HT-29 (cell line): ENCODE results near the gene SERTAD4. TPM values are rescaled to one million over a fixed set of nuclear protein-coding genes. Genes with fewer than 3 reads are reported as not detected.
"Not testable (repeated sequence)": the region's sequence is repeated elsewhere in the genome, so short reads cannot be mapped to it uniquely, and the experiment has no call there.

Source experiments
- DNase-seq: peaks from one replicate; pipeline ENCODE4 v3.0.0-alpha.2; 2015; ENCODE audit warnings: low spot score
- total RNA-seq: library from RNA; depleted of rRNA; stranded (reverse); fragments of >200 nt; shearing (Covaris generic); gene quantifications from 2 replicates; pipeline ENCODE4 v1.2.3, GENCODE V29; 2014; rRNA removed

Gene SERTAD4
- total RNA-seq: 0.23 and 0.99 TPM in 2 replicates

- DNase-seq: peak; percentile 55
These were observed at the start of gene SERTAD4 for GRCh38 chr1:210232511-210233215. Gene SERTAD4 (plus strand): TSS chr1:210232796. CDS start chr1:210237961, 5,165 bp downstream.

DNA sequence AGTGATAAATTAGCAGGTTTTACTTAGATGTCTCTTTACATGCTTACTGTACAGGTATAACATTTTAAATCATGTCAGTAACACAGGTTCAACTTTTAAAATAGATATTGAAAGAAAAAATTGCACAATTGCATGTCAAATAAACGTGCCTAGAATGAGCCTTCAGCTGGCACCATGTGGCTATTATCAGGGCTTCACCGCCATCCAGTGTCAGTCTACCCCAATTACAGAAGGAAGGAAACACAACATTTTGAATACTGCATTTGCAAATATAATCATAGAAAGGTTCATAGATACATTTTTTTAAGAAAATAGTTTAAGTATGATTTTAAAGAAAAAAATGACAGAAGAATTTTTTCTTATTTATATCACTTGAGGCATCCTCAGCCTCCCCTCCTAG is 47.5 kb upstream of the SERTAD4 start:
- DNase-seq: no peak

DNA sequence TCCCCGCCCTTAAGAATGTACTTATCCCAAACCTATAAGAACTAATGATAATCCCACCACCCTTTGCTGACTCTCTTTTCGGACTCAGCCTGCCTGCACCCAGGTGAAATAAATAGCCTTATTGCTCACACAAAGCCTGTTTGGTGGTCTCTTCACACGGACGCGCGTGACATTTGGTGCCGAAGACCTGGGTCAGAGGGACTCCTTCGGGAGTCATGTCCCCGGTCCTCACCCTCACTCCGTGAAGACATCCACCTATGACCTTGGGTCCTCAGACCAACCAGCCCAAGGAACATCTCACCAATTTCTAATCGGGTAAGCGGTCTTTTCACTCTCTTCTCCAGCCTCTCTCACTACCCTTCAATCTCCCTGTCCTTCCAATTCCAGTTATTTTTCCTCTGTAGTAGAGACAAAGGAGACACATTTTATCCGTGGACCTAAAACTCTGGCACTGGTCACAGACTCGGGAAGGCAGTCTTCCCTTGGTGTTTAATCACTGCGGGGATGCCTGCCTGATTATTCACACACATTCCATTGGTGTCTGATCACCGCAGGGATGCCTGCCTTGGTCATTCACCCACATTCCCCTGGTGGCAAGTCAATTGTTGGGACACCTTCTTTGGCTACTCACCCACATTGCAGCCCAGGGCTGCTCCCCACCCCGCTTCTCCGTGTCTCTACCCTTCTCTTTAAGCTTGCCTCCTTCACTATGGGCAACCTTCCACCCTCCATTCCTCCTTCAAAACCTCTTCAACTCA is 44.6 kb upstream of the SERTAD4 start:
- not testable (repeated sequence) for DNase-seq

DNA sequence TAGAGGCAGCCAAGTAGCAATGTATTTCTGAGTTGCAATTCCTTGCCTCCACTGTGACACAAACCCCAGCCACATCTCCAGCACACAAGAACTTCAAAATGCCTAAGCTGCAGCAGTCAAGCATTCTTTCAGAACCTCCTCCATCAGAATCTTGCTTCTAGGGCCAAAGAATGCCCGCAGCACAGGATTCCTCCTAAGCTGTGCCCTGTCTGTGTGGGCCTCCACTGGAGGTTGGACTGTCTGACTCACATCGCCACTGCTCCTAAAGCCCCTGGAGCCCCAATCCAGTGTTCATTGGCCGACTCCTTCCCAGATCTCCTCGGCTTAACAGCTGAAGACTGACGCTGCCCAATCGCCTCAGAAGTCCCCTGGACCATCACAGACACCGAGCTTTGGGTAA is 43.2 kb upstream of the SERTAD4 start:
- DNase-seq: no peak

GRCh38 chr1:210195635-210196160 is 36.9 kb upstream of the SERTAD4 start:
- DNase-seq: no peak

DNA sequence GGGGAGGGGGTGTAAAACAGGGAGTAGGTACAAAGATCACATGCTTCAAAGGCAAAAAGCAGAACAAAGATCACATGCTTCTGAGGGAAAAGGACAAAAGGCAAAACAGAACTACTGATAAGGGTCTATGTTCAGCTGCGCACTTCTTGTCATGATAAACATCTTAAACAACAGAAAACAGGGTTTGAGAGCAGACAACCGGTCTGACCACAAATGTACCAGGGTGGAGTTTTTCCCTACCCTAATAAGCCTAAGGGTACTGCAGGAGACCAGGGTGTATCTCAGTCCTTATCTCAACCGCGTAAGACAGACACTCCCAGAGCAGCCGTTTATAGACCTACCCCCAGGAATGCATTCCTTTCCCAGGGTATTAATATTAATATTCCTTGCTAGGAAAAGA is 36.3 kb upstream of the SERTAD4 start:
- DNase-seq: not testable (repeated sequence)

DNA sequence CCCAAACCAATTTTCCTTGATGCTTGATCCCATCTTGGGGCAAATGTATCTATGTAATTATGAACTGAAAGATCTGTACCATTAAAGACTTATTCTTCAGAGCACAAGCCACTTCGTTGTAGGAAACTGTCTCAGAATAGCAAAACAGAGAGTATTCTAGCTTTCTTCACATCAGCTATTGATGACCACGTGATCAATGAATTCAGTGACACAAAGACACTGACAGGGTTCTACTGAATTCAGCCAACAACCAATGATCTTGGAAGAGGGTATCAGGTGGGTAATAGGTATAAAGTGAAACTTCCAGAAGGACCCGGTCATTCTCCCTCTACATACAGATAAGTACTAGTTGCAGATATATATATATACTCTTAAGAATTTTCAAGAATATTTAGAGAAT is 33.8 kb upstream of the SERTAD4 start:
- no peak for DNase-seq

- DNase-seq: peak; percentile 2
These were observed 32.4 kb upstream of the SERTAD4 start for GRCh38 chr1:210200124-210200736.

- DNase-seq: no peak
These were observed 30.9 kb upstream of the SERTAD4 start for GRCh38 chr1:210201681-210202080.

- DNase-seq: no peak
These were observed 24.8 kb upstream of the SERTAD4 start for GRCh38 chr1:210207597-210208450.

GRCh38 chr1:210213335-210213734 is 19.3 kb upstream of the SERTAD4 start:
- no peak for DNase-seq

DNA sequence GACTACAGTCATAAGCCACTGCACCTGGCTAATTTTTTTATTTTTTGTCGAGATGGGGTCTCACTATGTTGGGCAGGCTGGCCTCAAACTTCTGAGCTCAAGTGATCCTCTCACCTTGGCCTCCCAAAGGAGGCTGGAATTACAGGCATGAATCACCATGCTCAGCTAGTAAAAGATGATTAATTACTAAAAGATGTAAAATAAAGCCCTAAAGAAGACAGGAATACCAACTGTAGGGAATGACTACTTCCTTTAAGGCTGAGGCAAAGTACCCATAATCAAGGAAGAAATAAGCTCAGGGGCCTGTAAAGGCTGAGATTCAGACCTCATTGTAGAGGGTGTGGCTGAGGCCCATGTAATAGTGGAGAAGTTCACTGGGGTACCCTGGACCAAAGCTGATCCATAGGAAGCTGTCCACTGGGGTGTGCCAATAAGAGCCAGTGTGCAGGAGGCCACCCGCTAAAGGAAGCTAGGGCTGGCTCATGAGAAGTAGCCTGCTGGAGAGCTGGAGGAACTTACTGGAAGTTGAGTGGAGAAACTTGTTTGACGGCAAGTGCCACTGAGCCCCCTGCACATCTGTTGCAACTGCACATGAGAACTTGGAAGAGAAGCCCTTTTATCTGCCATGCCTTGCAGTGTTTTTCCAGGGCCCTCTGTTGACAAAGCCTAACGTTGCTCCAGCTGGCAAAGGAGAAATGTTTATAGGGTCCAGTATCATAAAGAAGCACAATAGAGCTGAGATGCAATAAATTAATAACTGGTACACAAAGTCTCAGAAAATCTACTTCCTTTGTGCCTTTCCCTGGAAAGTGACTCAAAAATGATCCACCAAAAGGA is 17.8 kb upstream of the SERTAD4 start:
- no peak for DNase-seq

GRCh38 chr1:210217482-210217881 is 15.1 kb upstream of the SERTAD4 start:
- no peak for DNase-seq

DNA sequence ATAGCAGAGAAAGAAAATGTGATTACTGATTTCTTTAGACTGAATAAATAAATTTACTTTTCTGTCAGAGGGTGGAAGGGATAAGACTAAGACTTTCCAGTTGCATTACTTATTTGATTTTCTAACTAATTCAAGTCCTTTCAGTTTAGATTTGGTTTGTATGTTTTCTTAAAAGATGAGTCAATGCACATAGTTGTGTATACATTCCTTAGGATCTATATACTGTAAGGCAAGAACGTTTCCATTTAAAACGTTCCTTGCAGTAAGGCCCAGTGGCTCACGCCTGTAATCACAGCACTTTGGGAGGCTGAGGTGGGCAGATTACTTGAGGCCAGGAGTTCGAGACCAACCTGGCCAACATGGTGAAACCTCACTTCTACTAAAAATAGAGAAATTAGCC is 14.5 kb upstream of the SERTAD4 start:
- no peak for DNase-seq

DNA sequence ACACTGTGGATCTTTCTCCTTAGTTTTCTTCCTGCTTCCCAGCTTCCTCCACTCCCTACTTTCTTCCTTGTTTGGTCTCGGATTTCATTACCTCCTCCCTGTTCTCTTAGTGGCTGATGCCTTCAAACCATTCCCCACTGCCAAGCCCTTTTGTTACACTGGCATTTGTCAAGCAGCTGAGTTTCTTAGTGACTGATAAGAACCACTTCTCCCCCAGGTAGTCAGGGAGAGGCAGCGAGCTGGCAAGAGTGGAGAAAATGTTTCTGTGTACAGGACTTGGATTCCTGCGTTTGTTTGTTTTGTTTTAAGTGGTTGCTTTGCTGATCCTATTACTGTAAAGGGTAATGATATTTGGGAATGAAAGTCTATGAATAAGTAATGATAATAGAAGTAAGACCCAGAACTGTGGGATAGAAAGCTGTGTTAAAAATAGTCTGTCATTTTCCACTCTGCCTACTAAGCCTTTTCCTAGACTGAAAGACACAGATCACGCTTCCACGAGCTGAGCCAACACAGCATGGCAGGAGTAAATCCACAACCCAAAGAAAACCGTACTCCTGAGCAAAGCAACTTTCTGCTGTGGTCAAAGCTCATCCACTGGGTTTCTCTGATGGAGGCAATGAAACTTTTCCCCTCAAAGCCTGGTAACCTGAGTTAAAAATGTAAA is 10.1 kb upstream of the SERTAD4 start:
- DNase-seq: peak; percentile 5

DNA sequence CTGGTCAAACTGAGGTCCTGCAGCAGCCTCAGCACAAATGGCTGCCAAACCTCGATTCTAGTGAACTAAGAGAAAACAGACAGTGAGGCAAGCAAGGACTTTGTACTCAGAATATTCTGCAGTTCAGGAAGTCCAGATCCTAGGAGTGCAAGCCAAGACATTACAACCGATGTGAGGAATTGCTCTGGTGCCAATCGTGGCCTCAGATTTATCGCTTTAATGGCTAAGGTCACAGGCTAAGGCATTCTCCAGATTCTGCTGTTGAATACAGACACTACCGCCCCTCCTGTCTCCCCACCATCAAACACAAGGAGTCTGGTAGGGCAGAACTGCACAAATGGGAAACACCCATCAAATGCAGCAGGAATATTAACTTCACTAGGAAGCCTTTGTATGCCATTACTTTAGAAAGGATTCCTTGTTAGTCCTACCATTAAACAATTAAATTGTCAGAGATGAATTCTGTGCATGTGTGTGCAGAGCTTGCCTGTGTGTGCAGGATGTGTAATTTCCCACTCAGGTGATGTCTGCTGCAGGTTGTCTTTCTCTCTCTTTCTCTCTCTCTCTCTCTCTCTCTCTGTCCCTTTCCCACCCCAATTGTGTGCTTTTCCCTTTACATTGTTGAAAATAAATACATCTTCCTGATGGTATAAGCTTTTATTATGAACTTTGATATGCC is 9.2 kb upstream of the SERTAD4 start:
- no peak for DNase-seq

- no peak for DNase-seq
These were observed 4.4 kb upstream of the SERTAD4 start for GRCh38 chr1:210228158-210228557.

- no peak for DNase-seq
These were observed 2.4 kb upstream of the SERTAD4 start for GRCh38 chr1:210230149-210230695.
